A549 (cell line): ENCODE measurements around the gene MEN1.

ENCODE experiments used
- CHD4 ChIP-seq: fragments of 200-600 bp; sonication (generic); IDR thresholded peaks from 2 replicates; pipeline ENCODE4 v1.6.1; 2016; ENCODE audit warnings: antibody characterized with exemption, mild to moderate bottlenecking, borderline replicate concordance
- CTCF ChIP-seq: fragments of >200 bp; sonication (Bioruptor Twin); formaldehyde crosslinking; IDR thresholded peaks from 3 replicates; pipeline ENCODE4 v1.5.1; 2016

GRCh38 chr11:64802370-64803157, 7.8 kb downstream of the MEN1 start:
- TF ChIP-seq CHD4 (no peak), CTCF (no peak)
